HG02588 (cell line): Measurements from ENCODE around the gene INCENP.
A peak's percentile ranks its signal among the peaks of the same experiment; 100 is the strongest.

Experiments
- ATAC-seq: cut with Tn5 transposase; IDR thresholded peaks from one replicate; pipeline ENCODE4 v1.9.1; 2021; ENCODE audit warnings: mild to moderate bottlenecking, moderate library complexity; ENCODE audit not compliant: unreplicated experiment

Gene INCENP

DNA sequence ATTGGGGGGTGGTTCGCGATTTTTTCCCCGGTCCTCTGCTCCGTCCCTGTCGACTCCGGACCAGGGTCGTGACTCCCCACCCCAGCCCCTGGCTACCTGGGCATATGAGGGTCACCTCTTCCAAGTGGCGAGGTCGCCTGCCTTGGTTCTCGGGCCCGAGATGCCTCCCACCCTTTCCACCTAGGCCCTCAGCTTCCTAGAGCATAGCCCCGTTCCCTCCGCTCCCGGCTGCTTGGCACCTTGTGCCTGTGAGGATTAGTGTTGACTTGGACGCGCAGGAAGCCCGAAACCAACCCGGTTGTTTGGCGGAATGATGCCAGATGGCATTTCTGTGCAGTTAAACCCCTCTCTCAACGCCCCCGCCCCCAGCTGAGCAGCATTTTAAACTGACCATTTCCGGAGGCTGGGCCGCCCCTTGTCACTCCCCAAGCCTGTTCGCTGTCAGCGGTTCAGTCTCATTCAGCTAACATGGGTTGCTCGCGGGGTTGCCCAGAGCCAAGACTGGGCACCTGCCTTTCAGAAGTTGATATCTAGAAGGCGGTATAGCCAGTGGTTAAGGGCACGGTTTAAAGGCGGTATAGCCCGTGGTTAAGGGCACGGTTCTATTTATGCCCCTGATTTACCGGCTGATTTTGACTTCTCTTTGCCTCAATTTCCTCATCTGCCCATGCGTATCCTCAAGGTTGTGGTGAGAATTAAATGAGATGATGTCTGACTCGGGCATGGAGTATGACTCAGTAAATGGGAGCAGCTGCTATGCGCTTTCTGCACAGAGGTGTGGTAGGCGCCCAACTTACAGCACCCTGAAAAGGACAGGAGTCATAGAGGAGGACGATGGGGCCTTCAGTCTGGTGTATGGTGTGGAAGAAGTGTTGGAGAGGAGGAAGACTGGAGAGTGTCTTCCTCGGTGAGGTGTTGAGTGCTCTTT, 639 bp downstream of the INCENP start:
- peak; percentile 13 for ATAC-seq

DNA sequence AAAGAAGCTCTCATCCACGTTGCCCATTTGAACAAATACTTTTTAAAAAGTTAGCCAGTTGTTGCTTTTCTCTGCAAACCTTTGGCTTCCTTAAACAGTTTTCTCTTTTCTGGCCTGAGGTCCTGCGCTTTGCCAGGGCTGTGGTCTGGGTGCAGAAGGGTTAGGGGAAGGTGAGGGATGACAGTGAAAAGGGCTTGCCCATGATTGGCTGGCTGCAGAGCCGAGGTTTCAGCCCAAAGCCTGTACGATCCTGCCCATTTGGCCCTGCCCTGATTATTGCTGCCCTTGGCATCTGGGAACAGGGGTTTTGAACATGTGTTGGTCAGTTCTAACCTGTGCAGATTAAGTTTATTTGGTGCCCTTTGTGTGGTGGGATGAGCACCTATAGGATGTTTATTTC, 1.5 kb downstream of the INCENP start:
- ATAC-seq, result no peak

DNA sequence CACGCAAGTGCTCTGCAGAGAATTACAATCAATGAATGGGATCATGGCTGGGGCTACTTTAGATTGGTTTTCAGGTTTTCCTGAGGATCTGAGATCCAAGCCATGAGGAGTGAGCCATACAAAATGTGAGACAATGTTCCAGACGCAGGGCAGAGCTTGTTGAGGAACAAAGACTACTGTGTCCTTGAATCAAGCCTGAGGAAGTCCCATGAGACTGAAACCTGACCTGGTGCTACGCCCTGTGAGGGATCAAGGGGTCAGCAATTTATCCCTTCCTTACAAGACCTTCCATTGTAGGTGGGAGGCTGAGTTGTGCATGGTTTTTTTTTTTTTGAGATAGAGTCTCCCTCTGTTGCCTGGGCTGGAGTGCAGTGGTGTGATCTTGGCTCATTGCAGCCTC, 2.1 kb downstream of the INCENP start:
- ATAC-seq, result no peak

GRCh38 chr11:62127426-62127825, 3.6 kb downstream of the INCENP start:
- no peak for ATAC-seq

- ATAC-seq, result no peak
These were observed 4.3 kb downstream of the INCENP start for GRCh38 chr11:62127941-62128770.

GRCh38 chr11:62128835-62129234, 5.0 kb downstream of the INCENP start:
- no peak for ATAC-seq

DNA sequence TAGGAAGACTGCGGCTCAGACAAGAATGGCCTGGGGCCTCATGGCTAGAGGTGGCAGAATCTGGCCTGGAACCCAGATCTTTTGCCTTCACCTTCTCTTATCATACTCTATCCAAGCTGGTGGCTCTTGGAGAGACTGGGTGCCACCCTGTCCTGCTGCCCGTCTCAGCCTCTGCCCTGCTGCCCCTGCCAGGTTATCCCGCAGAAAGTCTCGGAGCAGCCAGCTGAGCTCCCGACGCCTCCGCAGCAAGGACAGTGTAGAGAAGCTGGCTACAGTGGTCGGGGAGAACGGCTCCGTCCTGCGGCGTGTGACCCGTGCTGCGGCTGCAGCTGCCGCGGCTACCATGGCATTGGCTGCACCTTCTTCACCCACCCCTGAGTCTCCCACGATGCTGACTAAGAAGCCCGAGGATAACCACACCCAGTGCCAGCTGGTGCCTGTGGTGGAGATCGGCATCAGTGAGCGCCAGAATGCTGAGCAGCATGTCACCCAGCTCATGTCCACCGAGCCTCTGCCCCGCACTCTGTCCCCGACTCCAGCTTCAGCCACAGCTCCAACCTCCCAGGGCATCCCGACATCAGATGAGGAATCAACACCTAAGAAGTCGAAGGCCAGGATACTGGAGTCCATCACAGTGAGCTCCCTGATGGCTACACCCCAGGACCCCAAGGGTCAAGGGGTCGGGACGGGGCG, 5.9 kb downstream of the INCENP start:
- ATAC-seq, result no peak

DNA sequence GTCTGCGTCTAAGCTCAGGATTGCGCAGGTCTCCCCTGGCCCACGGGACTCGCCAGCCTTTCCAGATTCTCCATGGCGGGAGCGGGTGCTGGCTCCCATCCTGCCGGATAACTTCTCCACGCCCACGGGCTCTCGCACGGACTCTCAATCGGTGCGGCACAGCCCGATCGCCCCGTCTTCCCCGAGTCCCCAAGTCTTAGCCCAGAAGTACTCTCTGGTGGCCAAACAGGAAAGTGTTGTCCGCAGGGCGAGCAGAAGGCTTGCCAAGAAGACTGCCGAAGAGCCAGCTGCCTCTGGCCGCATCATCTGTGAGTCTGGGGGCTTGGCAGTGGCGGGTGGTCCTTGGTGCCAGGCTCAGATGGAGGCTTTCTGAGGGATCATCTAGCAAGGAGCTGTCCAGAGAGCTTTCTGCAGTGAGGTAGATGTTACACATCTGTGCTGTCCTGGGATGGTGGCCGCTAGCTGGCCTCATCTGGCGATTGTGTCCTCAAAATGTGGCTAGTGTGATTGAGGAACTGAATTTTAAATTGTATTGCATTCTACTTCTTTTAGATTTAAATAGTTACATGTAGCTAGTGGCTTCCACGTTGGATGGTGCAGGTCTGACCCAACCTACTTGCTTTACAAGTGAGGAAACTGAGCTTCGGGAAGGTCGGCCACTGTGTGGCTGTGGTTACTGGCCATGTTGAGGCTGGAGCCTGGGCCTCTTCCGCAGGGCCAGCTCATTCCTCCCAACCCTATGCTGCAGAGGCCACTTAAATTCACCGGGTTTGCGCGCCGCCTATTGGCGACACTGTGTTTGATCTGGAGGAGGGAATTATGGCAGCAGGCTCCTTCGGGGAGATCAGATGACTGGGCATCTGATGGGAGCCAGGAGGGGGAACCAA, 6.7 kb downstream of the INCENP start:
- no peak for ATAC-seq

- ATAC-seq, result no peak
These were observed 7.3 kb downstream of the INCENP start for GRCh38 chr11:62131170-62131464.

DNA sequence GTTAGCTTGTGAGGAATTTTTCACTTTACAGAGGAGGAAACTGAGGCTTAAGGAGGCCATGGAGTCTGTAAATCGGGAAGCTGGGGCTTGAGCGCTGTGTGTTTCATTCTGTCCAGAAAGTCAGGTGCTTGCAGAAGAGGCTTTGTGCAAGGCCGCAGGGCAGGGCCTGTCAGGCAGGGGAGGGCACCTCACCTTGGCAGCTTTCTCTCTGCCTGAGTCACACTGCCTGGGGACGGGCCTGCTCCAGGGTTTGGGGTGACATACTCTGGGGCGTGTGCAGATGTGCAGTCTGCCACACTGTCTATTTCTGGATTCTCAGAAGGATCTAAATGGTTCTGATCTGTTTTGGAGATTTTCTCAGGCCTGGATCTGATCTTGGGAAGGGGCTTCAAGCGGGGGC, 8.4 kb downstream of the INCENP start:
- no peak for ATAC-seq

DNA sequence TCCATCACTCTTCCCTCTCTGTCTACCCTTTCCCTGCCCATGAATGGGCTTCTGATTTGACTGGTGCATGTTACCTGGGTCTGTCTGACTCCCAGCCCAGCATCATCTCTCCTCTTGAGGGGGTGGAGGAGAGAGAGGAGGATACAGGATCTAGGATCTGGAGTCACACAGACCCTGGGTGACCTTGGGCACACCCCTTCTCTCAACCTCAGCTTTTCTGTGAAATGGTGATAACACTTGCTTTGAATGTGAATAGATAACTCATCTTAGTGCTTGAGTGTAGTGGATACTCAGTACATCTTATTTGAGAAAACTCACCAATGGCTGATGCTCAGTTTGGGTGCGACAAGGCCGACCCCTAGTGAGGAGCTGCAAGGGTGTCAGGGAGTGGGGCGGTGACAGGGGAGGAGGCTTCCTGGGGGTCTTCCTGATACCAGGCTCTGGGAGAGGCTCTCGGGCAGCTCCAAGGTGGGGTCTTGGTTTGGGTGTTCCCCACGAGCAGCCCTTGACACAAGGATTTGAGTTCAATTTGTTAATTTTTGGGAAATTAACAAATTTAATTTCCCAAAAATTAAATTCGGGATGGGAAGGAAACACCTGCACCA, 9.0 kb downstream of the INCENP start:
- ATAC-seq, result no peak

DNA sequence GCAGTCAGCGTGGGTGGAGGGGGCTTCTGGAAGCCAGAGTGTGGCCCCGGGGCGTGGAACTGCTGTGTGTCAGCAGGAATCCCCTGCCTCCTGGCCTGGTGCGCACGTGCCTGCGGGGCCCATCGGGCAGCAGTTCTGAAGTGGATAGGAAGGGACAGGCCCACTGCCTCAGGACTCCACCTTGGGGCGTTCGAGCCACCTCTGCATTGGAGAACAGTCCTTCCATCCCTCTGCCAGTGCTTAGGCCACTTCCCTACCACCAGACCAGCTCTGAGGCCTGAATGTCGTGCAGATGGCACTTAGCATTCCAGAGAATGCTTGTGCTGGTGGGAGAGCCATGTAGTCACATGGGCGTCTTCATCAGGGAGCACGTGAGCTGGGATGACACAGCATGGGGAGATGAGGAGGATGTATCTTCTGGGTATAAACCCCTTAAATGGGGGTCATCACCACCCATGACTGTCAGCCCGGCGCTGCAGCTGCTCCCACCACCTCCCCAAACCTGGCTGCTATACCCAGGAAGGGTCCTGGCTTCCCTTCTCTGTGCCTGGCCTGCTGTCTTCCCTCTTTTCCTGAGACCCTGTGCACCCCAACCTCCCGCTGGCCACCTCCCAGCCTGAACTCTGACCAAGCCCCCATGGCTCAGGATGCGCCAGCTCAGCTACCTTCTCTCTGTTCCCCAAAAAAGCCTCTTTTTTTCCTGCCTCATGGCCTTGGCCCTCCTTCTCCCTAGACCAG, 9.7 kb downstream of the INCENP start:
- no peak for ATAC-seq

- no peak for ATAC-seq
These were observed 13.6 kb downstream of the INCENP start for GRCh38 chr11:62137276-62137861.

DNA sequence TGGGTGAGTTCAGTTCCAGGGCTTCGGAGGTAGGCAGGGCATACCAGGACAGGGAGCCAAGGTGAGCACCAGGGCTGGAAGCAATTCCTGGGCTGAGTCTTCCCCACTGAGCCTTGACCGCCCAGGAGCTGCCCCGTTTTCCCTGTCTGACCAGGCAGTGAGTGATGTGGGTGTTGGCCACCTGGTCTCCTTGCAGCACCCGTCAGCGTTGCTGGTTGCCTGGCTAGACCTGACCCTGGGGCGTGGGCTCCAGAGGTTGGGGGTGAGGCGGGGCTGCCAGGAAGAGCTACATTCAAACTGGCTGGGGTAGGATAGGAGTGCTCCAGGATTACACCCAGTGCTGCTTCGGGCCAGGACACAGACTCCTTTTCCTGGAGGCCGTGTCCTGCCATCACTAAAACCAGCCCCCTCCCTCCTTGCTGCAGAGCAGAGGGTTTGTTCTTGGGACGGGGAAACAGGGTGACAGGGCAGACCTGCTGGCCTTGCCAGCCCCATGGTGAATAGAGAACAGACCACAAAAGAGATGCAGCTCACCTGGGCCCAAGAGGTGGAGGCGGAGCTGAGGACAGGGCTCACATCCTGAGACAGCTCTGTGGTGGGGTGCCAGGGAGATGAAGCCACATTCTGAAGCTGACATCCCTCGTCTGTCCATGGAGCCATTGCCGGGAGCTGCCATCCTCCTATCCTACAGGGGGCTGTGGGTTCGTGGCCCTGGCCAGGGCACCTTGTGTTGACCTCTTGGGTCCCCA, 14.2 kb downstream of the INCENP start:
- ATAC-seq, result no peak

- ATAC-seq, result no peak
These were observed 15.0 kb downstream of the INCENP start for GRCh38 chr11:62138630-62139425.

DNA sequence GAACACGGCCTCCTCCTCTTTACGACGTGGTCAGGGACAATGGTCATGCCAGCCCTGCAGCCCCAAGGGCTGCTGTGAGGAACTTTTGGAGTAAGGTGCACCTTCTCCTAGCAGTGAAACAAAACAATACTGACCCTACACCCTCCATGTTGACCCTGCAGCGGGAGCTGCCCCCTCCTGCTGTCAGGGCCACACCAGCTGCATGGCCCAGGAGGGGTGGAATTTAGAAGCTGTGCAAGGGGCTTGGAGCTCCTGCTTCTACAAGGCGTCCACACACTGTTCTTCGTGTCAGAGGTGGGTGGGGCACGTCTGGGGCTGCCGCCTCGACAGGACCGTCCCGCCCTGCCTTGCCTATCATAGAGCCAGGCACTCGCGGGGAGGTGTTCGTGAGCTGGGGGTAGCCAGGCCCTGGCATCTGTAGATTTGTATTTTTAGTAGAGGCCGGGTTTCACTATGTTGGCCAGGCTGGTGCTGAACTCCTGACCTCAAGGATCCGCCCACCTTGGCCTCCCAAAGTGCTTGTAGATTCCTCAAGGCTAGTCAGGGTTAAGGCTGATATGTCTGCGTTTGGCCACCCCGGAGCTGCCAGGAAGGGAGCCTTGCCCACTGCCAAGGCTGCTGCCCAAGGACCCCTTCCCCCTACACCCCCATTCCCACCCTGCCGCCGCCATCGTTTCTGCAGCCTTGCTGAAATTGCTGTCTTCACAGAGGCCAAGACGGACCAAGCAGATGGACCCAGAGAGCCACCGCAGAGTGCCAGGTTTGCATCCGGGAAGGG, 15.9 kb downstream of the INCENP start:
- no peak for ATAC-seq
